Stimulated activated naive CD8-positive, alpha-beta T cell treated with anti-CD3 and anti-CD28 coated beads, Interleukin-15, amount 100 ng/mL, for 72 hours (primary cell): ENCODE measurements around the gene RNF148.

Experiments
- ATAC-seq: fragments of 150-1000 bp; cut with Tn5 transposase; 2 replicates; pipeline ENCODE4 v1.10.0; 2021; ENCODE audit warnings: mild to moderate bottlenecking, moderate library complexity
- DNase-seq, 2 donors: peaks; one replicate each; pipeline ENCODE4 v3.0.0; 2021 to 2022
- H3K27ac Mint-ChIP-seq, 2 donors: one replicate each; pipeline ENCODE4 v1.8.0; 2022; ENCODE audit warnings: mild to moderate bottlenecking in 2 of 2, mixed read lengths in 2 of 2, moderate library complexity in 2 of 2
- H3K27me3 Mint-ChIP-seq: one replicate; pipeline ENCODE4 v1.8.0; 2022; ENCODE audit warnings: mixed read lengths
- H3K4me1 Mint-ChIP-seq: one replicate; pipeline ENCODE4 v1.8.0; 2022; ENCODE audit warnings: mild to moderate bottlenecking, mixed read lengths
- H3K4me3 Mint-ChIP-seq, 2 donors: one replicate each; pipeline ENCODE4 v1.8.0; 2022; ENCODE audit warnings: mild to moderate bottlenecking in 2 of 2, mixed read lengths in 2 of 2, moderate library complexity in 1 of 2
- H3K9me3 Mint-ChIP-seq, 2 donors: one replicate each; pipeline ENCODE4 v1.8.0; 2022; ENCODE audit warnings: mixed read lengths in 2 of 2

The RNF148 gene

GRCh38 chr7:122702872-122703510 is at the start of gene RNF148:
TSS of gene RNF148 (minus strand) at chr7:122702922. CDS start at chr7:122702750, 172 bp downstream.
- H3K27me3 Mint-ChIP-seq, result no peaks in the 10 kb centered on the region
- H3K4me3 Mint-ChIP-seq, result no peak within 1 kb of the TSS
- H3K9me3 Mint-ChIP-seq, result peaks cover 4 to 7% of the 10 kb centered on the region in 2 donors
- H3K27ac Mint-ChIP-seq, result no peak within 1 kb of the TSS
- DNase-seq (no peak), ATAC-seq (no peak)
- no peaks in the 10 kb centered on the region for H3K4me1 Mint-ChIP-seq

DNA sequence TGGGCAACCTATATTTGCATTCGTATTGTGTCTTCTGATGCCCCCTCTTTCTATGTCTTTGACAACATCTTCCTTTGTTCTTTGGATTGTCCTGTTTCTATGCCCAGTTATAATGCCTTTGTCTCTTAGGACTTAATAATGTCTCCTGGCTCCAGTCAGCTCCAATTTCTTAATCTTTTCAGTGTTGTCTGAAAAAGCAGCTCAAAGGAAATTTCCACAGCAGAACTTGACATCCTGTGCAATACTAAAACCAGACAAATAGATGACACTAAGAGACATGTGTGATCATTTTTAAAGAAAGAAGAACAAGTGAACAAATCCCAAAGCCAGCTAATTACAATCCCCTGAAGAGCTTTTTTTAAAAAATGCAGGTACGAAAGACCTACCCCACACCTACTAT is 47.7 kb upstream of the RNF148 start:
- ATAC-seq (no peak), DNase-seq (no peak)
- Mint-ChIP-seq H3K27ac (no peak overlapping the region), H3K4me1 (no peaks in the 10 kb centered on the region), H3K4me3 (no peak overlapping the region), H3K9me3 (peaks cover 3 to 6% of the 10 kb centered on the region in 2 donors), H3K27me3 (no peaks in the 10 kb centered on the region)

DNA sequence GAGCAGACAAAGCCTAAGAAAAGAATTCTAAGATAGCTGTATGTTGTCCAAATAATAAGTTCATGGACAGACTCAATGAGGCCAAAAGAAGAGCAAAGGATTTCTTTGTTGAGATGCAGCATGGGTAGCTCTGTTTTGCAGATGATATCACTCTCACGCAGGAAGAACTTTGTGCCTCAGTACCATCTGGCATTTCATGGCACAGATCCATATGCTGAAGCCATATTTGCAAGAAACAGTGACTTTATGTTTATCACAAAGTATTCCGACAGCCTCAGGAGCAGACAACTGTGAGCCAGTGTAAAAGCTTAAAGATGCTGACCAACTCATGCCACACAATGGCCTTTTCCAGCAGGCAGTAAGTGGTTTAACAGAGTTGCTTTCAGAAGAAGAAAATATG is 45.5 kb upstream of the RNF148 start:
- Mint-ChIP-seq H3K27me3 (no peaks in the 10 kb centered on the region), H3K4me1 (no peaks in the 10 kb centered on the region), H3K4me3 (no peak overlapping the region), H3K9me3 (peaks cover 3 to 6% of the 10 kb centered on the region in 2 donors), H3K27ac (no peak overlapping the region)
- ATAC-seq (no peak), DNase-seq (no peak)

DNA sequence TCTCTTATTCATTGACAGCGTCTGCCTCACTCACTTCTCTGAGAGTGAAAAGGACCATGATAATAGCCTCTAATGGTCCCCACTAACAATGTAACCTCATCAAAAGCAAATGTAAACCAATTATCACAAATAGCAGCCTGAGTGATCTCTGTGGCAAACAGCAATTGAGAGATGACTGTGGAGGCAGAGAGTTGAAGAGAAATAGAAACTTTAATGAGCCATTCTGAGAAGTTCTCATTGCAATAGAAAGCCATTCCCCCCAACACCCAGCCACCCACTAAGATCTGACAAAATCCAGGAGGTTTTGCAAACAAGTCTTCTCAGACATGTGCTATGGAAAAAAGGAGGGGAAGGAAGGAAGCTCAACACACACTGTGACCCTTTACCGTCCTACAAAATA is 44.2 kb upstream of the RNF148 start:
- Mint-ChIP-seq H3K9me3 (peaks cover 3 to 6% of the 10 kb centered on the region in 2 donors), H3K27ac (no peak overlapping the region), H3K27me3 (no peaks in the 10 kb centered on the region), H3K4me3 (no peak overlapping the region), H3K4me1 (no peaks in the 10 kb centered on the region)
- ATAC-seq (no peak), DNase-seq (no peak)

GRCh38 chr7:122743211-122743610 is 40.5 kb upstream of the RNF148 start:
- no peak overlapping the region for H3K27ac Mint-ChIP-seq
- H3K4me1 Mint-ChIP-seq, result no peaks in the 10 kb centered on the region
- H3K9me3 Mint-ChIP-seq, result peaks cover 0 to 8% of the 10 kb centered on the region in 2 donors
- DNase-seq (no peak), ATAC-seq (no peak)
- H3K4me3 Mint-ChIP-seq, result no peak overlapping the region
- H3K27me3 Mint-ChIP-seq, result no peaks in the 10 kb centered on the region

DNA sequence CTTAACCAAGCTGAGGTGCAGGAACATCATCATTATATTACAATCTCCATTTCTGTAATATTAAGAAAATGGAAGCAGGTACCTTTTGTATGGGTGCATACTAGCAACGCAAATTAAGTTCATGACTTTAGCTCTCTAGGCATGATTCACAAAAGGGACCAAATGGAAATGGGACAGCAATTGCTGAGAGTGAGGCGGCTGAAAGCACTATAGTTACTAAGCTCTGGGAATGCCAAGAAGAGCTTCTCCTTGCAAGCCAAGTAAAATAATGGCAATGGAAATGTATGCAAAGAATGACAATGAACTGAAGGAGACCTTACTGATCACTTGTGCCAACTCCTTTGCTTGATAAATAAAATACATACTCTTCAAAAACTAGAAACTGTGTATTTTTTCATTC is 36.2 kb upstream of the RNF148 start:
- no peaks in the 10 kb centered on the region for H3K27me3 Mint-ChIP-seq
- H3K9me3 Mint-ChIP-seq, result peaks cover 0 to 8% of the 10 kb centered on the region in 2 donors
- no peak overlapping the region for H3K4me3 Mint-ChIP-seq
- no peak for DNase-seq
- no peak for ATAC-seq
- no peak overlapping the region for H3K27ac Mint-ChIP-seq
- H3K4me1 Mint-ChIP-seq, result no peaks in the 10 kb centered on the region

DNA sequence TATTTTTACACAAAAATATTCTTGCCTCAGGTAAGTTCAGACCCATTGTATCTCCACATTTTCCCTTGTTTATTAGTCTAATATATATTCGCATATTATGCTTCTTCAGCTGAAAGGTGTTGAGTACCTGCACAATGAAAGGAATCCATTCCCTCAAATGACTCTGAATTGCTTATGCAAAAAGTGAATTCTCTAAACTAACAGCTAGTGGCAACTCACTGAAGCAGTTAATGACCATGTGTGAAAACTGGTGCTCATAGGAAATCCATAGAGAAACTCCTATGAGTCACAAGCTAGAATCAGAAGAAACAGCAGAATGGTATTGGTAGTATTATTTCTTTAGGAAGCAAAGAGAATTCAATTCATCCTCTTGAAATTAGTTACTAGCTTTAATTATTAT is 33.5 kb upstream of the RNF148 start:
- Mint-ChIP-seq H3K4me3 (no peak overlapping the region), H3K27me3 (no peaks in the 10 kb centered on the region), H3K9me3 (peaks cover 0 to 8% of the 10 kb centered on the region in 2 donors), H3K4me1 (no peaks in the 10 kb centered on the region), H3K27ac (no peak overlapping the region)
- ATAC-seq (no peak), DNase-seq (no peak)

- Mint-ChIP-seq H3K27me3 (no peaks in the 10 kb centered on the region), H3K4me3 (no peak overlapping the region), H3K4me1 (no peaks in the 10 kb centered on the region), H3K9me3 (peaks cover 0 to 4% of the 10 kb centered on the region in 2 donors), H3K27ac (no peak overlapping the region)
- no peak for DNase-seq
- no peak for ATAC-seq
Measured at GRCh38 chr7:122727759-122728158, 25.0 kb upstream of the RNF148 start.

DNA sequence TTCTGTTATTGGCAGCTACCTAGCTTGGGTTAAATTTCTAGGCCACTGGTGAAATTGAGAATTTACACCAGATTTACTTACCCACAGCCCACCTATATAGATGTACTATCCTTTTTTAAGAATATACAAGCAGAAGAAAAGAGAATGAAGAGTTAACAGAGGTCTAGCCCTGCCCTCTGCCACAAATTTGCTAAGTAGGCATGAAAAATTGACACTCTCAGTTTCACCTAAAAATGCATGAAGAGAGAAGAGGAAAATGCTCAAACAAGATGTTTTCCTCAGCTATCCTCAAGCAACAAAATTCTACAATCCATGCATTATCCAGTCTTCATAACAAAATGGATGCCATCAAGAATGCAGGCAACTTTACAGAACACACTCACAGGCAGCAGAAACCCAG is 24.6 kb upstream of the RNF148 start:
- H3K4me1 Mint-ChIP-seq, result no peaks in the 10 kb centered on the region
- H3K4me3 Mint-ChIP-seq, result no peak overlapping the region
- no peak overlapping the region for H3K27ac Mint-ChIP-seq
- peaks cover 0 to 4% of the 10 kb centered on the region in 2 donors for H3K9me3 Mint-ChIP-seq
- no peak for ATAC-seq
- H3K27me3 Mint-ChIP-seq, result no peaks in the 10 kb centered on the region
- DNase-seq, result no peak

GRCh38 chr7:122726881-122727280 is 24.2 kb upstream of the RNF148 start:
- no peaks in the 10 kb centered on the region for H3K4me1 Mint-ChIP-seq
- DNase-seq (no peak), ATAC-seq (no peak)
- no peak overlapping the region for H3K27ac Mint-ChIP-seq
- no peak overlapping the region for H3K4me3 Mint-ChIP-seq
- no peaks in the 10 kb centered on the region for H3K27me3 Mint-ChIP-seq
- peaks cover 0 to 4% of the 10 kb centered on the region in 2 donors for H3K9me3 Mint-ChIP-seq

DNA sequence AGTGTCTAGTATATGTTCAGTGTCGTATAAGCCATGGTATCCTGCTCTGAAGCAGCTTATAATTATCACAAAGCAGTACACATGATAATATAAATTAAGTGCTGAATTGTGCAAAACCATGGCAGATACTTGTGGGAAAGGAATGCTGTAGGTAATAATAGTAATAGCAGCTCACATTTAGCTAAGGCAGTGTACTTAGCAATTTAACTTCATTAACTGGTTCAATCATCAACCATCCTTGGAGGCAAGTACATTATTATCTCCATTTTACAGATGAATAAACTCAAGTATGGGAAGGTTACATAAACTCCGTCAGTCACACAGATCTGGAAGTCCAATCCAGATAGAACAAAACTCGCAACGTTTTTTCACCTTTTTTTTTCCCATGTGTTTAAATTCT is 21.6 kb upstream of the RNF148 start:
- Mint-ChIP-seq H3K27me3 (no peaks in the 10 kb centered on the region), H3K9me3 (peaks cover 4 to 7% of the 10 kb centered on the region in 2 donors), H3K4me1 (no peaks in the 10 kb centered on the region), H3K27ac (no peak overlapping the region), H3K4me3 (no peak overlapping the region)
- DNase-seq, result no peak
- no peak for ATAC-seq

GRCh38 chr7:122719010-122719578 is 16.4 kb upstream of the RNF148 start:
- Mint-ChIP-seq H3K27me3 (no peaks in the 10 kb centered on the region), H3K9me3 (peaks cover 4 to 7% of the 10 kb centered on the region in 2 donors), H3K4me3 (no peak overlapping the region), H3K27ac (no peak overlapping the region), H3K4me1 (no peaks in the 10 kb centered on the region)
- DNase-seq (no peak), ATAC-seq (no peak)

- Mint-ChIP-seq H3K9me3 (peaks cover 4 to 7% of the 10 kb centered on the region in 2 donors), H3K27ac (no peak overlapping the region), H3K4me3 (no peak overlapping the region), H3K27me3 (no peaks in the 10 kb centered on the region), H3K4me1 (no peaks in the 10 kb centered on the region)
- ATAC-seq (no peak), DNase-seq (no peak)
Measured at GRCh38 chr7:122717356-122718089, 14.8 kb upstream of the RNF148 start.

GRCh38 chr7:122715183-122715582 is 12.5 kb upstream of the RNF148 start:
- H3K27ac Mint-ChIP-seq, result no peak overlapping the region
- no peak for ATAC-seq
- H3K4me1 Mint-ChIP-seq, result no peaks in the 10 kb centered on the region

DNA sequence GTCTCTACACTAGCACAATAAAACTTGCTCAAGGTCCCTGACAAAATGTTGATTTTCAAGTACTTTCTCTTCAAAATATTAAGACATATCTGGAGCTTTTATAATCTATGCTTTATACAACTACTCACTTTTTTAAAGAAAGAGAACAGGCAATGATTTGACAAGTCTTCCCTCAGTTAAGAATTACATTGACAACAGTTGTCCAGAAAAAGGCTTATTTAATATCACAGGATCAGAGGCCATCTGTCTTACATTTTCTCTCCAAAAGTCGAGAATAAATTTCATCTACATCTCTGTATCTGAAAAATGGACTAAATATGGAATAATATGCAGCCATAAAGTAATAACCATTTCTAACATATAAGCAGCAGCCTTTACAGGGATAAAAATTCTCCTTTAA is 8.2 kb upstream of the RNF148 start:
- H3K27me3 Mint-ChIP-seq, result no peaks in the 10 kb centered on the region
- DNase-seq (no peak), ATAC-seq (no peak)
- no peak overlapping the region for H3K27ac Mint-ChIP-seq
- no peak overlapping the region for H3K4me3 Mint-ChIP-seq
- no peaks in the 10 kb centered on the region for H3K4me1 Mint-ChIP-seq
- no peaks in the 10 kb centered on the region for H3K9me3 Mint-ChIP-seq

More at GRCh38 chr7:122715183-122715582, 12.5 kb upstream of the RNF148 start:
- Mint-ChIP-seq H3K27me3 (no peaks in the 10 kb centered on the region), H3K9me3 (peaks cover 0 to 4% of the 10 kb centered on the region in 2 donors), H3K4me3 (no peak overlapping the region)
- DNase-seq, result no peak

GRCh38 chr7:122709930-122710646 is 7.4 kb upstream of the RNF148 start:
- H3K27me3 Mint-ChIP-seq, result no peaks in the 10 kb centered on the region
- H3K4me1 Mint-ChIP-seq, result no peaks in the 10 kb centered on the region
- no peaks in the 10 kb centered on the region for H3K9me3 Mint-ChIP-seq
- H3K27ac Mint-ChIP-seq, result no peak overlapping the region
- ATAC-seq, result no peak
- H3K4me3 Mint-ChIP-seq, result no peak overlapping the region
- no peak for DNase-seq
